Activated CD8-positive, alpha-beta memory T cell treated with anti-CD3 and anti-CD28 coated beads, Interleukin-2, amount 50 U/mL, for 4 hours (primary cell): Measurements from ENCODE around the gene DUOX1.

ENCODE experiments used
- DNase-seq: peaks from one replicate; pipeline ENCODE4 v3.0.0-alpha.2; 2020

Gene DUOX1

GRCh38 chr15:45106002-45106790 is 23.6 kb upstream of the DUOX1 start:
- no peak for DNase-seq

- no peak for DNase-seq
Observed at GRCh38 chr15:45107941-45108630, 21.7 kb upstream of the DUOX1 start.

- DNase-seq, result no peak
Observed at GRCh38 chr15:45110256-45110820, 19.5 kb upstream of the DUOX1 start.

- no peak for DNase-seq
Observed at GRCh38 chr15:45111390-45112142, 18.2 kb upstream of the DUOX1 start.

GRCh38 chr15:45112143-45112590 is 17.6 kb upstream of the DUOX1 start:
- DNase-seq, result no peak

- DNase-seq, result no peak
Observed at GRCh38 chr15:45112591-45113379, 17.0 kb upstream of the DUOX1 start.

GRCh38 chr15:45113380-45113990 is 16.3 kb upstream of the DUOX1 start:
- no peak for DNase-seq

GRCh38 chr15:45114076-45114750 is 15.6 kb upstream of the DUOX1 start, which contains the start of the genes DUOX2 and DUOXA2:
DUOX2 (minus strand) TSS chr15:45114172; CDS start chr15:45113411, 761 bp downstream.
DUOXA2 (plus strand) TSS chr15:45114326; CDS start chr15:45114606, 280 bp downstream.
- DNase-seq, result no peak

- DNase-seq, result no peak
Observed at GRCh38 chr15:45114751-45115085, 15.1 kb upstream of the DUOX1 start.

GRCh38 chr15:45115312-45115820 is 14.4 kb upstream of the DUOX1 start:
- DNase-seq, result no peak

- no peak for DNase-seq
Observed at GRCh38 chr15:45116006-45116481, 13.8 kb upstream of the DUOX1 start.

- DNase-seq, result no peak
Observed at GRCh38 chr15:45116482-45117307, 13.1 kb upstream of the DUOX1 start.

- DNase-seq, result no peak
Observed at GRCh38 chr15:45117308-45118130, 12.3 kb upstream of the DUOX1 start.

GRCh38 chr15:45118131-45118588 is 11.6 kb upstream of the DUOX1 start:
- peak; percentile 81 for DNase-seq

- no peak for DNase-seq
Observed at GRCh38 chr15:45118996-45119395, 10.8 kb upstream of the DUOX1 start.

GRCh38 chr15:45120081-45120972 is 9.5 kb upstream of the DUOX1 start:
- DNase-seq, result no peak

GRCh38 chr15:45121020-45121419 is 8.8 kb upstream of the DUOX1 start:
- no peak for DNase-seq
